ENCODE results near the gene TNFRSF6B. TPM values are rescaled to one million over a fixed set of nuclear protein-coding genes. Genes with fewer than 3 reads are reported as not detected.

The TNFRSF6B gene
- total and polyA plus RNA-seq, 2 of the 4 experiments (the other 2 are of a cell fraction), result 1.3 to 11.0 TPM

DNA sequence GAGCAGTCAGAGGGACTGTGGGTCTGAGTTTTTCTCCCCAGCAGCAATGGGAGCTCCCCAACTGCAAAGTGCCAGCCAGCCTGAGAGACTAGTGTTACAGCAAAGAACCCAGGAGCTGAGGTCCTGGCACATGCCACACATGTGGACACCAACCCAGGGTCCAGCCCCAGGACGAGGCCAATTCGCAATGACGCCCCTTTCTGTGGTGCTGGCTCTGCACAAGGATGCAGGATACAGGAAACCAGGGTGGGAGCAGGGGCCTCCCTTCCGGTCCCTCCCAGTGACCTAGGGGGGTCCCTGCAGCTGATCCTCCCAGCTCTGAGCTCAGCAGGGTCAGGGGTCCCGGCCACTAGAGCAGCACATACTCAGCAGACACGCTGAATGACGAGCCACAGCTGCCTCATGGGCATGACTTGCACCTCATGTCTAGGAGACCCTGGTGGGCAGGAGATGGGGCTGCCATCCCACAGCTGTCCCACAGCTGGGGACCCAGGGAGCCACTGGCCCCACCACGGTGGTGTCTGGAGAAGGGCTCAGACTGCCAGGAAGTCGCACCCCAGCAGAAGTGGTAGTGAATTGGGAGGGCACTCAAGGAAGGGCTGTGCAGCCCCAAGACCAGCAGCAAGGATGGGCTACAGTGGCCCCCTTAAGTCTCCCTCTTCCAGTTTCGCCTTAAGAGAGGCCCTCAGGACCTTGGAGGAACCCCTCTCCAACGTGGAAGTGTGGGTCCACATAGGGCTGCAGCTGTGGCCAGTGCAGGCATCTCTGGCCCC is 7.7 kb downstream of the TNFRSF6B start:
- no peak overlapping the region for H4K8ac ChIP-seq (ENCODE audit: low read depth in 2 of 2, low read length in 2 of 2)
- no peak overlapping the region for H2AK5ac ChIP-seq (ENCODE audit: low read depth, low read length)
- peaks cover 29% of the 10 kb centered on the region for H3K36me3 ChIP-seq (ENCODE audit: control insufficient read depth, insufficient read depth, low read length)
- H3K79me1 ChIP-seq (ENCODE audit: low read depth in 1 of 2, low read length in 2 of 2), result peaks cover 20 to 82% of the 10 kb centered on the region in 2 experiments
- no peak overlapping the region for H2BK5ac ChIP-seq (ENCODE audit: low read depth, low read length, poor library complexity, severe bottlenecking)
- no peak overlapping the region for H3K23ac ChIP-seq (ENCODE audit: low read depth, low read length)
- H3K18ac ChIP-seq (ENCODE audit: low read depth, low read length), result no peak overlapping the region
- intact Hi-C loops (cut with micrococcal nuclease) (no loop called here), dilution Hi-C loops (cut with HindIII; ENCODE audit: low sequenced_read_pairs, unreplicated experiment) (no loop called here), in situ Hi-C loops (cut with MboI; ENCODE audit: low sequenced_read_pairs) (loop anchor here (10.0 kb wide), 1 partner anchor 161 kb away; the partner anchor contains the start of genes ABHD16B and TPD52L2)
- H3K14ac ChIP-seq (replicated peaks; ENCODE audit: low read depth, low read length), result no peak overlapping the region
- H3K27me3 ChIP-seq (ENCODE audit: control insufficient read depth, insufficient read depth, low read length), result no peaks in the 10 kb centered on the region
- H2AK9ac ChIP-seq (replicated peaks; ENCODE audit: low read depth, low read length, poor library complexity), result no peak overlapping the region
- WGBS, 2 experiments (ENCODE audit: extremely low coverage in 2 of 2, insufficient read length in 1 of 2), result 86% methylated on average over 8 of the region's 11 CpGs; no CpG with 5 or more reads in 1 of the 2 experiments
- H4K20me1 ChIP-seq (ENCODE audit: insufficient read depth, low read length), result no peaks in the 10 kb centered on the region
- no peak overlapping the region for H3K4me2 ChIP-seq (ENCODE audit: low read depth, low read length)
- ChIA-PET POLR2A (ENCODE audit: unreplicated experiment) (no interaction called here), CTCF (no interaction called here)
- H4K5ac ChIP-seq (ENCODE audit: low read depth, low read length), result no peak overlapping the region
- H3K9ac ChIP-seq (ENCODE audit: low read depth, low read length), result no peak overlapping the region
- H3K4me3 ChIP-seq (ENCODE audit: insufficient read depth, low read depth, low read length), result no peak overlapping the region
- H4K91ac ChIP-seq (ENCODE audit: insufficient read depth, low read depth, low read length), result no peak overlapping the region
- no peak overlapping the region for H2BK120ac ChIP-seq (ENCODE audit: low read depth, low read length)
- no peak for DNase-seq
- H3K27ac ChIP-seq (ENCODE audit: insufficient read depth, low read length), result no peak overlapping the region
- H2BK20ac ChIP-seq (ENCODE audit: low read depth, low read length), result no peak overlapping the region
- no peaks in the 10 kb centered on the region for H3K9me3 ChIP-seq (ENCODE audit: control insufficient read depth, insufficient read depth, low read length)
- no peak overlapping the region for H3K56ac ChIP-seq (ENCODE audit: extremely low read depth, insufficient read depth, low read length)
- H3K4ac ChIP-seq (ENCODE audit: low read depth, low read length), result no peak overlapping the region
- peaks cover 18% of the 10 kb centered on the region for H3K4me1 ChIP-seq (ENCODE audit: control insufficient read depth, insufficient read depth, low read length)
- no peak overlapping the region for H2BK15ac ChIP-seq (ENCODE audit: low read depth, low read length)
- TF ChIP-seq RCOR1 (IDR thresholded peaks at IDR 0.05; ENCODE audit: insufficient replicate concordance, low read length) (no peak), CEBPB (IDR thresholded peaks at IDR 0.05; ENCODE audit: low read depth, low read length) (no peak), FOS (IDR thresholded peaks at IDR 0.05; ENCODE audit: low read depth, low read length) (no peak), POLR2A (IDR thresholded peaks at IDR 0.05; ENCODE audit: low read depth, low read length) (no peak), RAD21 (IDR thresholded peaks at IDR 0.05; ENCODE audit: low read length) (no peak), MAFK (IDR thresholded peaks at IDR 0.05; ENCODE audit: low read depth, low read length) (no peak), CHD1 (IDR thresholded peaks at IDR 0.05; ENCODE audit: low read depth, low read length) (no peak)
- TF ChIP-seq, protein P1, sequence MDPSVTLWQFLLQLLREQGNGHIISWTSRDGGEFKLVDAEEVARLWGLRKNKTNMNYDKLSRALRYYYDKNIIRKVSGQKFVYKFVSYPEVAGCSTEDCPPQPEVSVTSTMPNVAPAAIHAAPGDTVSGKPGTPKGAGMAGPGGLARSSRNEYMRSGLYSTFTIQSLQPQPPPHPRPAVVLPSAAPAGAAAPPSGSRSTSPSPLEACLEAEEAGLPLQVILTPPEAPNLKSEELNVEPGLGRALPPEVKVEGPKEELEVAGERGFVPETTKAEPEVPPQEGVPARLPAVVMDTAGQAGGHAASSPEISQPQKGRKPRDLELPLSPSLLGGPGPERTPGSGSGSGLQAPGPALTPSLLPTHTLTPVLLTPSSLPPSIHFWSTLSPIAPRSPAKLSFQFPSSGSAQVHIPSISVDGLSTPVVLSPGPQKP (IDR thresholded peaks at IDR 0.05; ENCODE audit: borderline replicate concordance, low read depth, low read length), result no peak
- no peak overlapping the region for H2AFZ ChIP-seq (replicated peaks; ENCODE audit: low read length, poor library complexity)
- no TSS peak for BruUV-seq (replicated peaks)
- no peaks in the 10 kb centered on the region for H3K9me1 ChIP-seq (ENCODE audit: insufficient read depth, low read length)
- no peak for ATAC-seq (ENCODE audit: low read depth)
